Measurements from ENCODE around the gene ATAD2B.

DNA sequence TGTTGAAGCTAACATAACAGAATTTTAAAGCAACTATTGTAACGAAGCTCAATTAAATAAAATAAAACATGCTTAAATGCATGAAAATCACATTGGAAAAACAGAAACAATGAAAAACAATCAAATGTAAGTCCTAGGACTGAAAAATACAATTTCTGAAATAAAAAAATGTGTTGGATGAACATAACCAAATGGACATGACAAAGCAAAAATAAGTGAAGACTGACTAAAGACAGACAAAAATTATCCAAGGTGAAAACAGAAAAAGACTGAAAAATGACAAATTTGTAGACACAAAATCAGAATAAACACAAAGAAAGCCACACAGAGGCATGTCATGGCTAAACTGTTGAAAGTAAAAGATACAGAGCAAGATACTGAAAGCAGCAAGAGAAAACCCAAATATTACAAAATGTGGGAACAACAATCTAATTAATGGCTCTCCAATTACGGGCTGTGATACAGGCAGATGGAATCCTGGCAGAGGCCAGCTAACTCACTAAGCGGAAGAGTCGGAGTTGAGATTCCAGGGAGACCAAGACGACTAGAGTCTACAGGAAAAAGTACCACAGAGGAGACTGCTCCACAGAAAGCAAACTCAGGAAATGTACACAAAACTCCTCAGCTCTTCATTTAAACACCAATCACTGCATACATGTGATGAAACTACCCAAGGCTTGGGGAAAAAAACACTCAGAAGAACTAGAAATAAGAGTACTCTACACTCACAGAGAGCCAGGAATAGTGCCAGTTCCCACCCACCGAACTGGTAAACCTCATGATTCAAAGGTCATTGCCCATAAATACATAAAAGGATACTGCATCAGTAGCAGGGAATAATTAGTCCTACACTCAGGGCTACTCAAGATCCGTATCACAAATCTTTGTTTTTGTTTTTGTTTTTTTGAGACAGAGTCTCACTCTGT lies 83.6 kb downstream of the ATAD2B start:
- TF ChIP-seq, protein P1, sequence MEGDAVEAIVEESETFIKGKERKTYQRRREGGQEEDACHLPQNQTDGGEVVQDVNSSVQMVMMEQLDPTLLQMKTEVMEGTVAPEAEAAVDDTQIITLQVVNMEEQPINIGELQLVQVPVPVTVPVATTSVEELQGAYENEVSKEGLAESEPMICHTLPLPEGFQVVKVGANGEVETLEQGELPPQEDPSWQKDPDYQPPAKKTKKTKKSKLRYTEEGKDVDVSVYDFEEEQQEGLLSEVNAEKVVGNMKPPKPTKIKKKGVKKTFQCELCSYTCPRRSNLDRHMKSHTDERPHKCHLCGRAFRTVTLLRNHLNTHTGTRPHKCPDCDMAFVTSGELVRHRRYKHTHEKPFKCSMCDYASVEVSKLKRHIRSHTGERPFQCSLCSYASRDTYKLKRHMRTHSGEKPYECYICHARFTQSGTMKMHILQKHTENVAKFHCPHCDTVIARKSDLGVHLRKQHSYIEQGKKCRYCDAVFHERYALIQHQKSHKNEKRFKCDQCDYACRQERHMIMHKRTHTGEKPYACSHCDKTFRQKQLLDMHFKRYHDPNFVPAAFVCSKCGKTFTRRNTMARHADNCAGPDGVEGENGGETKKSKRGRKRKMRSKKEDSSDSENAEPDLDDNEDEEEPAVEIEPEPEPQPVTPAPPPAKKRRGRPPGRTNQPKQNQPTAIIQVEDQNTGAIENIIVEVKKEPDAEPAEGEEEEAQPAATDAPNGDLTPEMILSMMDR (IDR thresholded peaks at IDR 0.05) = no peak
- TF ChIP-seq POLR2A (IDR thresholded peaks at IDR 0.05) = no peak
